ENCODE data around the gene MAGOH.

MAGOH gene

DNA sequence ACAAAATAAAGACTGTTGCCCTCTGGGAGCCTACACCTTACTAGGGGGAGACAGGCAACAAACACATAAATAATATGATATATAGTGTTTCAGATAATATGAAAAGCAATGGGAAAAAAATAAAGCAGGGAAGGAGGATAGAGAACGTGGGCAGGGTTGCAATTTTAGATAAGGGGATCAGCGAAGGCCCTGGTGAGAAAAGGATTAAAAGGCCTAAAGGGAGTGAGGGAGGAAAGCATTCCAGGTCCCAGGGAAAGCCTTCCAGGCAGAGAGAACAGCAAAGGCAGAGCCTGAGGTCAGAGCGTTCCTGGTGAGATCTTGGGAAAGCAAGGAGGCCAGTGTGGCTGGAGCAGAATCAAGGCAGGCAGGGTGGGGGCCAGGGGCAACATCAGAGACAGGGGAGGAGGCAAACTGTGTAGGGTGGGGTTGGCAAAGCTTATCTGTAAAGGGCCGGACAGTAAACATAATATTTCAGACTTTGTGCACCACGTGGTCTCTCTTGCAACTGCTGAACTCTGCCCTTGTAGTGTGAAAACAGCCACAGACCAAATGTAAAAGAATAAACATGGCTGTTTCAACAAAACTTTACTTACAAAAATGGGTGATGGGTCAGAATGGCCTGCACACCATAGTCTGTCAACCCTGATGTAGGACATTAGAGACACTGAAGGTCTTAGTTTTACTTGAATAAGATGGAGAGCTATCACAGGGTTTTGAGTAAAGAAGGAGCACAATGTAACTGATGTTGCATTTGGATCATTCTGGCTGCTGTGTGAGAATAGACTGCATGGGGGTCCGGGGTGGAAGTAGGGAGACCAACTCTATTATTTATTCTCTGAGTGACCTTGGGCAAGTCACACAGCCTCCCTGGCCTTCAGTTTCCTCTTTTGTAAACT, 55.0 kb downstream of the MAGOH start:
- DNase-seq = no peak

GRCh38 chr1:53182716-53183094, 55.6 kb downstream of the MAGOH start:
- DNase-seq = no peak

DNA sequence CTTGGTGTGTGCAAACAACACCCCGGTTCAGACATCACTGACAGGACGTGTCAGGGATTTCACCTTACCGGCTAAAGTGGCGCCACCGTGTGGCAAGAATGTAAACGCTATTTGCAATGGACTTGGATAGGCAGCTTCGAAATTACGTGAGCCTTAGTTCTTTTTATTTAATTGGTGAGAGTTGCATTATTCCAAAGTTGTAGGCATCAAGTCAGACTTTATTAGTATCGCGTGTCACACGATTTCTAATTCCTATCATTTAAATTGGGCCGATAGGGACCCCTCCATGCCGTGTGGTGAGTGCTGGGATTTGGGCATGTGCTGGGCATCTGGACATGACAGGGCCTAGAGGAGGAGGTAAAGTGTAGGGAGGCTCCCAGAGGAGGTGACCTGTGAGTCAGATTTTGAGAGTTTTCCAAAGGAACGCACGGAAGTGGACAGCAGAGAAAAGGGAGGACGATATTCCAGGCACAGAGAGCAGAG, 56.2 kb downstream of the MAGOH start:
- peak; percentile 66 for DNase-seq

- DNase-seq = no peak
Measured at GRCh38 chr1:53180951-53181350, 57.4 kb downstream of the MAGOH start.

DNA sequence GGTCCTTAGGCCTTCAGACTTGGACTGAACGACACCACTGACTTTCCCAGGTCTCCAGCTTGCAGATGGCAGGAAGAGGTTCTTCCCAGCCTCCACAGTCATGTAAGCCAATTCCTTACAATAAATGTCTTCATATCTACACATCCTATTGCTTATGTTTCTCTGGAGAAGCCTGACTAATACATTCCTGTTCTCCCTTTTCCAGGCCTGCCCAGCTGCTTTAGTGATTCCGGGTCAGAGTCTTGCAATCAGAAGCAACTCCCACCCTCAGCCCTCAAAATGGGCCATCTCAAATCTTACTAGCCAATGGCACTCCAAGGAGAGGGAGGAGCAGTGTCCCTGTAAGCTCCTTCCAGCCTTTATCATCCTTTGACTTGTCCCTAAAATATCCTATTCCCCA, 58.1 kb downstream of the MAGOH start:
- no peak for DNase-seq
